ENCODE data around the gene EDEM3.

EDEM3 gene

GRCh38 chr1:184648856-184649201, 105.8 kb downstream of the EDEM3 start:
- Histone ChIP-seq H3K4me3 (ENCODE audit: low read depth, low read length) (no peak overlapping the region), H3K27me3 (ENCODE audit: control insufficient read depth, insufficient read depth, low read length) (no peaks in the 10 kb centered on the region), H3K27ac (ENCODE audit: low read depth, low read length) (no peak overlapping the region), H3K9ac (ENCODE audit: low read length) (no peak overlapping the region), H3K4me1 (ENCODE audit: control insufficient read depth, insufficient read depth, low read length) (no peaks in the 10 kb centered on the region), H3K9me3 (ENCODE audit: control insufficient read depth, insufficient read depth, low read depth, low read length) (peaks cover 7% of the 10 kb centered on the region), H3K36me3 (ENCODE audit: control insufficient read depth, insufficient read depth, low read length) (no peaks in the 10 kb centered on the region)

DNA sequence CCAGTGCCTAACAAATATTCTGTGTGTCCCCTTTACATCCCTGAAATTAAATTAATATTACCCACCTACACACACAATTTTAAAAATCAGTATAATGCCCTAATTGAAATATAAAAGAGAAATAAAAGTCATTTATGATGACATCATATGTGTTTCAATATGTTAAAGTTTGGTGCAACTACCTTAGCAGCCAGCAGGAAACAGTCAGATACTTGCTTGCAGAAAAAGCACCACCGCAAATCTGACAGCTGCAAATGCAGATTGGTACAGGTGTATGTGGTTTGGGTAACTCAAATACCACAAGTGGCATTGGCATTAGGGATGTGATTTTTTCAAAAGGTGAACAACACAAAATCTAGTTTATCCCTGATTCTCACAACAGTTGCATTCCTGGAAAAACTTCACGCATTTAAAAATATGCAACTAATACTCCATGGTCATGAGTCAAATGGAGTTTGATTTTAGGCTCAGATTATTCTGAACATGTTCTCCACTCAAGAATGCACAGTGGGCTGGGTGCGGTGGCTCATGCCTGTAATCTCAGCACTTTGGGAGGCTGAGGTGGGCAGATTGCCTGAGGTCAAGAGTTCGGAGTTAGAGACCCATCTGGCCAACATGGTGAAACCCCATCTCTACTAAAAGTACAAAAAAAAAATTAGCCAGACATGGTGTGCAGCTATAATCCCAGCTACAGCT, 106.3 kb downstream of the EDEM3 start:
- Histone ChIP-seq H3K36me3 (ENCODE audit: control insufficient read depth, insufficient read depth, low read length) (no peaks in the 10 kb centered on the region), H3K27ac (ENCODE audit: low read depth, low read length) (no peak overlapping the region), H3K9ac (ENCODE audit: low read length) (no peak overlapping the region), H3K27me3 (ENCODE audit: control insufficient read depth, insufficient read depth, low read length) (no peaks in the 10 kb centered on the region), H3K4me1 (ENCODE audit: control insufficient read depth, insufficient read depth, low read length) (no peaks in the 10 kb centered on the region), H3K4me3 (ENCODE audit: low read depth, low read length) (no peak overlapping the region), H3K9me3 (ENCODE audit: control insufficient read depth, insufficient read depth, low read depth, low read length) (peaks cover 7% of the 10 kb centered on the region)

- H3K27ac ChIP-seq (ENCODE audit: low read depth, low read length): no peak overlapping the region
- H3K36me3 ChIP-seq (ENCODE audit: control insufficient read depth, insufficient read depth, low read length): no peaks in the 10 kb centered on the region
- no peak overlapping the region for H3K9ac ChIP-seq (ENCODE audit: low read length)
- H3K4me3 ChIP-seq (ENCODE audit: low read depth, low read length): no peak overlapping the region
- no peaks in the 10 kb centered on the region for H3K4me1 ChIP-seq (ENCODE audit: control insufficient read depth, insufficient read depth, low read length)
- H3K27me3 ChIP-seq (ENCODE audit: control insufficient read depth, insufficient read depth, low read length): no peaks in the 10 kb centered on the region
- H3K9me3 ChIP-seq (ENCODE audit: control insufficient read depth, insufficient read depth, low read depth, low read length): peaks cover 7% of the 10 kb centered on the region
Observed at GRCh38 chr1:184647471-184647870, 107.2 kb downstream of the EDEM3 start.

DNA sequence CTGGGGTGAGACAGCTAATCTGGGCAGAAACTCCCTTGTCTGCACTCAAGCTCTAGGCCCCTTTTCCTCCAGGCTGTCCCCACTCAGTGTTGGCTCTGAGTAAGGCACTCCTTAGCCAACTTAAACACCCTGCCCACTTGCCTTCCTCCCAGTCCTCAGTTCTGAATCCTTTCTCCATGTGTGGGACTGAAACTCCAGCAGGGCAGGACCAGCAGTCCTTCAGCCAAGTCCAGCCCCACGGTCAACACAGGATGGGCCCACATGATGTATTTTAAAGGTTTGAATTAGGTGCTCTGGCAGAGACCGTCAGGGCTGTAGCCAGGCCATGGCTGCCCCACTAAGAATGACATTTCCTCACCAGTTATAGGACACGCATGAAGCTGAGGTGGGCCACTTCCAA, 107.8 kb downstream of the EDEM3 start:
- H3K27ac ChIP-seq (ENCODE audit: low read depth, low read length): no peak overlapping the region
- H3K9me3 ChIP-seq (ENCODE audit: control insufficient read depth, insufficient read depth, low read depth, low read length): peaks cover 7% of the 10 kb centered on the region
- no peaks in the 10 kb centered on the region for H3K36me3 ChIP-seq (ENCODE audit: control insufficient read depth, insufficient read depth, low read length)
- H3K4me3 ChIP-seq (ENCODE audit: low read depth, low read length): no peak overlapping the region
- no peaks in the 10 kb centered on the region for H3K27me3 ChIP-seq (ENCODE audit: control insufficient read depth, insufficient read depth, low read length)
- no peaks in the 10 kb centered on the region for H3K4me1 ChIP-seq (ENCODE audit: control insufficient read depth, insufficient read depth, low read length)
- no peak overlapping the region for H3K9ac ChIP-seq (ENCODE audit: low read length)

DNA sequence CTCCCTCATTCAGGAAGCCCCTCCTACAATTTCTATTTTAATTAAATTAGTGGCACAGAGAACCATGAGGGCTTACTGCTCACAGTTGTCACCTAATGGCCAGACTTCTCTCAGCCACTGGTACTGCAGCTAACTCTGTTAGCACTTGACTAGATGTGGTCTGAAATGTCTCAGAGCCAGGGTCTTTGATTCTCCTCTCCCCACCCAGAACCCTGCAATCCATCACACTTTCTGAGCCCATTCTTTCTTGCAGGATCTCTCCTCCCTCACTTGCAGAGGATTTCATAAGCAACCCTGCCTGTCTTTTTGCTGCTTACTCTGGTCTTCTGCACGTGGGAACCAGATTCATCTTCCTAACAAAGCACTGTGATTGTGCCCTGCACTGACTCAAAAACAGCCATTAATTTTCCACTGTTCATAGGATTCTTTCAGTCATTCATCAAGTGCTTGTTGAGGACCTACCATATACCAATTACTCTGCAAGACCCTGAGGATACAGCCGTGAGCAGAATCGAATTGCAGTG, 108.4 kb downstream of the EDEM3 start:
- no peak overlapping the region for H3K27ac ChIP-seq (ENCODE audit: low read depth, low read length)
- no peaks in the 10 kb centered on the region for H3K4me1 ChIP-seq (ENCODE audit: control insufficient read depth, insufficient read depth, low read length)
- H3K36me3 ChIP-seq (ENCODE audit: control insufficient read depth, insufficient read depth, low read length): no peaks in the 10 kb centered on the region
- H3K9me3 ChIP-seq (ENCODE audit: control insufficient read depth, insufficient read depth, low read depth, low read length): peaks cover 4% of the 10 kb centered on the region; the same call in 1 of the 2 replicates
- no peak overlapping the region for H3K9ac ChIP-seq (ENCODE audit: low read length)
- H3K4me3 ChIP-seq (ENCODE audit: low read depth, low read length): no peak overlapping the region
- H3K27me3 ChIP-seq (ENCODE audit: control insufficient read depth, insufficient read depth, low read length): no peaks in the 10 kb centered on the region

GRCh38 chr1:184644771-184645170, 109.9 kb downstream of the EDEM3 start:
- no peaks in the 10 kb centered on the region for H3K4me1 ChIP-seq (ENCODE audit: control insufficient read depth, insufficient read depth, low read length)

DNA sequence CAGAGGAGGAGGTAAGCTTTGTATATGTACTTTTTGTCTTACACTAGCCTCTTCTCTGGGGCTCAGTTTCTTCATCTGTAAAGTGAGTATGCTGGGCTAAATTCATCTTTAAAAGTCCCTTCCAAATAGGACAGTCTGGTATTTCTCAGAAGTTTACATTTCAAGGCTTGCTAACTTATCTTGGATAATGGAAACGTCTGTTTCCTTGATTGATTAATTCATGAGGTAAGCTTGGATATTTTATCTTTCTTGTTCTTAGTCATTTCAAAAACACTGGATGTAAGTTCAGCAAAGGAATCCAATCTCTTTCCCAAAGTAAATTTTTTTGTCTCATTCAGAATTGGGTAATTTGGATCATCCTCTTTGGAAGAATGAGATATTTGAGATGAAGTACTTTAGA, 111.0 kb downstream of the EDEM3 start:
- no peak overlapping the region for H3K4me3 ChIP-seq (ENCODE audit: low read depth, low read length)
- no peaks in the 10 kb centered on the region for H3K4me1 ChIP-seq (ENCODE audit: control insufficient read depth, insufficient read depth, low read length)
- no peaks in the 10 kb centered on the region for H3K36me3 ChIP-seq (ENCODE audit: control insufficient read depth, insufficient read depth, low read length)
- no peak overlapping the region for H3K9ac ChIP-seq (ENCODE audit: low read length)
- no peaks in the 10 kb centered on the region for H3K9me3 ChIP-seq (ENCODE audit: control insufficient read depth, insufficient read depth, low read depth, low read length)
- H3K27ac ChIP-seq (ENCODE audit: low read depth, low read length): no peak overlapping the region
- no peaks in the 10 kb centered on the region for H3K27me3 ChIP-seq (ENCODE audit: control insufficient read depth, insufficient read depth, low read length)

More at GRCh38 chr1:184644771-184645170, 109.9 kb downstream of the EDEM3 start:
- H3K27ac ChIP-seq (ENCODE audit: low read depth, low read length): no peak overlapping the region
- peaks cover 4% of the 10 kb centered on the region; the same call in 1 of the 2 replicates for H3K9me3 ChIP-seq (ENCODE audit: control insufficient read depth, insufficient read depth, low read depth, low read length)
- H3K9ac ChIP-seq (ENCODE audit: low read length): no peak overlapping the region
- H3K27me3 ChIP-seq (ENCODE audit: control insufficient read depth, insufficient read depth, low read length): no peaks in the 10 kb centered on the region
- H3K36me3 ChIP-seq (ENCODE audit: control insufficient read depth, insufficient read depth, low read length): no peaks in the 10 kb centered on the region
- no peak overlapping the region for H3K4me3 ChIP-seq (ENCODE audit: low read depth, low read length)

GRCh38 chr1:184641894-184642293, 112.8 kb downstream of the EDEM3 start:
- Histone ChIP-seq H3K9me3 (ENCODE audit: control insufficient read depth, insufficient read depth, low read depth, low read length) (no peaks in the 10 kb centered on the region), H3K27ac (ENCODE audit: low read depth, low read length) (no peak overlapping the region), H3K9ac (ENCODE audit: low read length) (no peak overlapping the region), H3K27me3 (ENCODE audit: control insufficient read depth, insufficient read depth, low read length) (no peaks in the 10 kb centered on the region), H3K4me1 (ENCODE audit: control insufficient read depth, insufficient read depth, low read length) (no peaks in the 10 kb centered on the region), H3K36me3 (ENCODE audit: control insufficient read depth, insufficient read depth, low read length) (no peaks in the 10 kb centered on the region), H3K4me3 (ENCODE audit: low read depth, low read length) (no peak overlapping the region)

- H3K36me3 ChIP-seq (ENCODE audit: control insufficient read depth, insufficient read depth, low read length): no peaks in the 10 kb centered on the region
- H3K4me1 ChIP-seq (ENCODE audit: control insufficient read depth, insufficient read depth, low read length): no peaks in the 10 kb centered on the region
- H3K27ac ChIP-seq (ENCODE audit: low read depth, low read length): no peak overlapping the region
- no peak overlapping the region for H3K9ac ChIP-seq (ENCODE audit: low read length)
- H3K4me3 ChIP-seq (ENCODE audit: low read depth, low read length): no peak overlapping the region
- H3K27me3 ChIP-seq (ENCODE audit: control insufficient read depth, insufficient read depth, low read length): no peaks in the 10 kb centered on the region
- H3K9me3 ChIP-seq (ENCODE audit: control insufficient read depth, insufficient read depth, low read depth, low read length): no peaks in the 10 kb centered on the region
Observed at GRCh38 chr1:184640505-184640904, 114.2 kb downstream of the EDEM3 start.

Data from HUES6 (cell line).